OCI-LY1 (cell line): ENCODE measurements around the gene IHH.

Experiments
- H2AFZ ChIP-seq: fragments of 200-600 bp; sonication (generic), shearing (Covaris generic); 2 replicates; pipeline ENCODE4 v1.6.0; 2014; ENCODE audit warnings: antibody characterized with exemption, mild to moderate bottlenecking, low read length
- H3F3A ChIP-seq: fragments of 200-600 bp; sonication (generic), shearing (Covaris generic); 2 replicates; pipeline ENCODE4 v1.6.0; 2014; ENCODE audit warnings: mild to moderate bottlenecking, antibody characterized with exemption, low read length, moderate library complexity; ENCODE audit not compliant: insufficient read depth
- H3K27ac ChIP-seq: fragments of 200-600 bp; sonication (generic); 2 replicates; pipeline ENCODE4 v1.5.1; 2014; ENCODE audit warnings: low read length, mixed run types, mild to moderate bottlenecking, low read depth; ENCODE audit not compliant: poor library complexity, severe bottlenecking
- H3K27me3 ChIP-seq: fragments of 200-600 bp; sonication (generic); 2 replicates; pipeline ENCODE4 v1.6.0; 2014; ENCODE audit warnings: antibody characterized with exemption, mild to moderate bottlenecking, low read length, moderate library complexity; ENCODE audit not compliant: insufficient read depth
- H3K36me3 ChIP-seq: fragments of 200-600 bp; sonication (generic); 2 replicates; pipeline ENCODE4 v1.6.1; 2014; ENCODE audit warnings: mild to moderate bottlenecking, antibody characterized with exemption, low read length, moderate library complexity, mixed read lengths; ENCODE audit not compliant: insufficient read depth
- H3K4me1 ChIP-seq: fragments of 200-600 bp; sonication (generic); 2 replicates; pipeline ENCODE4 v1.5.1; 2014; ENCODE audit warnings: mild to moderate bottlenecking, low read length, moderate library complexity; ENCODE audit not compliant: insufficient read depth, severe bottlenecking
- H3K4me2 ChIP-seq: fragments of 200-600 bp; sonication (generic), shearing (Covaris generic); 2 replicates; pipeline ENCODE4 v1.6.1; 2014; ENCODE audit warnings: low read length
- H3K4me3 ChIP-seq: fragments of 200-600 bp; sonication (generic); 2 replicates; pipeline ENCODE4 v1.5.1; 2014; ENCODE audit warnings: low read length, low read depth, mild to moderate bottlenecking, mixed read lengths; ENCODE audit not compliant: poor library complexity, severe bottlenecking
- H3K79me2 ChIP-seq: fragments of 200-600 bp; shearing (Covaris generic); 2 replicates; pipeline ENCODE4 v1.6.1; 2016; ENCODE audit warnings: mixed run types, low read length, mixed read lengths; ENCODE audit not compliant: insufficient read depth
- H3K9ac ChIP-seq: fragments of 200-600 bp; sonication (generic), shearing (Covaris generic); 2 replicates; pipeline ENCODE4 v1.6.1; 2014; ENCODE audit warnings: mild to moderate bottlenecking, low read length, mixed read lengths
- H3K9me2 ChIP-seq: fragments of 200-600 bp; sonication (generic), shearing (Covaris generic); 2 replicates; pipeline ENCODE4 v1.6.1; 2014; ENCODE audit warnings: low read depth, mild to moderate bottlenecking, low read length, mixed read lengths
- H3K9me3 ChIP-seq: fragments of 200-600 bp; shearing (Covaris generic); 2 replicates; pipeline ENCODE4 v1.6.1; 2014; ENCODE audit warnings: low read length, mixed read lengths
- H4K20me1 ChIP-seq: fragments of 200-600 bp; sonication (generic), shearing (Covaris generic); 2 replicates; pipeline ENCODE4 v1.6.0; 2016; ENCODE audit warnings: mild to moderate bottlenecking, low read length; ENCODE audit not compliant: insufficient read depth
- CTCF ChIP-seq: fragments of 200-600 bp; sonication (generic), shearing (Covaris generic); IDR thresholded peaks from 2 replicates; pipeline ENCODE4 v1.5.1; 2017; ENCODE audit warnings: mild to moderate bottlenecking, antibody characterized with exemption, low read length, moderate library complexity, mixed read lengths
- EZH2 ChIP-seq: fragments of 200-600 bp; sonication (generic), shearing (Covaris generic); IDR thresholded peaks from 2 replicates; pipeline ENCODE4 v1.8.0; 2017; ENCODE audit warnings: borderline replicate concordance, mixed run types, mild to moderate bottlenecking, antibody characterized with exemption, low read length, moderate library complexity, mixed read lengths

The IHH gene

GRCh38 chr2:219010162-219010756, 50.5 kb downstream of the IHH start:
- Histone ChIP-seq H3K9me3 (no peaks in the 10 kb centered on the region), H3K4me1 (no peaks in the 10 kb centered on the region), H3K27ac (no peak overlapping the region), H3K4me2 (no peak overlapping the region), H3F3A (no peaks in the 10 kb centered on the region), H3K9ac (no peak overlapping the region), H3K79me2 (no peaks in the 10 kb centered on the region), H3K4me3 (no peak overlapping the region), H3K27me3 (no peaks in the 10 kb centered on the region), H3K36me3 (no peaks in the 10 kb centered on the region), H2AFZ (no peak overlapping the region), H4K20me1 (no peaks in the 10 kb centered on the region), H3K9me2 (no peaks in the 10 kb centered on the region)
- TF ChIP-seq CTCF (peak; percentile 59; the same call in 1 of the 2 replicates), EZH2 (no peak)

GRCh38 chr2:219009294-219009693, 51.4 kb downstream of the IHH start:
- Histone ChIP-seq H3K9ac (no peak overlapping the region), H3K4me1 (no peaks in the 10 kb centered on the region), H3K9me2 (no peaks in the 10 kb centered on the region), H3K4me2 (no peak overlapping the region), H3K79me2 (no peaks in the 10 kb centered on the region), H3K36me3 (no peaks in the 10 kb centered on the region), H2AFZ (no peak overlapping the region), H3F3A (no peaks in the 10 kb centered on the region), H3K9me3 (no peaks in the 10 kb centered on the region), H3K4me3 (no peak overlapping the region), H3K27me3 (no peaks in the 10 kb centered on the region), H3K27ac (no peak overlapping the region), H4K20me1 (no peaks in the 10 kb centered on the region)
- TF ChIP-seq CTCF (no peak), EZH2 (no peak)
